ENCODE data around the gene KCNQ1. TPM values are rescaled to one million over a fixed set of nuclear protein-coding genes. Genes with fewer than 3 reads are reported as not detected.

Gene KCNQ1
- total RNA-seq, 1 donor from 2014 or later = 2.7 TPM

GRCh38 chr11:2397005-2397404 lies 47.8 kb upstream of the KCNQ1 start:
- Histone ChIP-seq H3K4me1 (peaks cover 39% of the 10 kb centered on the region), H3K27ac (no peak overlapping the region), H3K9me3 (no peaks in the 10 kb centered on the region), H3K36me3 (peaks cover 0 to 53% of the 10 kb centered on the region in 2 donors), H3K27me3 (no peaks in the 10 kb centered on the region), H3K4me3 (no peak overlapping the region)
- no peak for TF ChIP-seq POLR2AphosphoS5 (IDR thresholded peaks at IDR 0.05; ENCODE audit: insufficient read depth in 1 of 2, low read depth in 1 of 2)
- TF ChIP-seq CTCF (IDR thresholded peaks at IDR 0.05) = no peak
- TF ChIP-seq POLR2A (IDR thresholded peaks at IDR 0.05) = no peak
- DNase-seq (ENCODE audit: extremely low spot score in 2 of 2) = no peak
- intact Hi-C loops (cut with DNase I) = loop anchor here (5.0 kb wide), 1 partner anchor 90 kb away; no protein-coding TSS in a partner anchor

- Histone ChIP-seq H3K4me1 (peaks cover 37% of the 10 kb centered on the region), H3K27me3 (no peaks in the 10 kb centered on the region), H3K4me3 (no peak overlapping the region), H3K36me3 (peaks cover 0 to 57% of the 10 kb centered on the region in 2 donors), H3K27ac (peak overlapping the region; percentile 96), H3K9me3 (no peaks in the 10 kb centered on the region)
- intact Hi-C loops (cut with DNase I) = loop anchor here (5.0 kb wide), 1 partner anchor 92 kb away; no protein-coding TSS in a partner anchor
- no peak for TF ChIP-seq POLR2A (IDR thresholded peaks at IDR 0.05)
- TF ChIP-seq POLR2AphosphoS5 (IDR thresholded peaks at IDR 0.05; ENCODE audit: insufficient read depth in 1 of 2, low read depth in 1 of 2) = no peak
- no peak for TF ChIP-seq CTCF (IDR thresholded peaks at IDR 0.05)
- no peak for DNase-seq (ENCODE audit: extremely low spot score in 2 of 2)
These were observed 46.0 kb upstream of the KCNQ1 start for GRCh38 chr11:2398664-2399355.

- H3K4me3 ChIP-seq = peak overlapping the region; percentile 82 to 87
- no peak for DNase-seq (ENCODE audit: extremely low spot score in 2 of 2)
- TF ChIP-seq POLR2AphosphoS5 (IDR thresholded peaks at IDR 0.05; ENCODE audit: insufficient read depth in 1 of 2, low read depth in 1 of 2) (no peak), CTCF (IDR thresholded peaks at IDR 0.05) (no peak), POLR2A (IDR thresholded peaks at IDR 0.05) (no peak)
- peaks cover 37% of the 10 kb centered on the region for H3K4me1 ChIP-seq
- peaks cover 0 to 53% of the 10 kb centered on the region in 2 donors for H3K36me3 ChIP-seq
- peak overlapping the region; percentile 96 for H3K27ac ChIP-seq
- no peaks in the 10 kb centered on the region for H3K27me3 ChIP-seq
- H3K9me3 ChIP-seq = no peaks in the 10 kb centered on the region
- intact Hi-C loops (cut with DNase I) = loop anchor here (5.0 kb wide), 1 partner anchor 92 kb away; no protein-coding TSS in a partner anchor
These were observed 45.2 kb upstream of the KCNQ1 start for GRCh38 chr11:2399488-2400068.

GRCh38 chr11:2400069-2400761 lies 44.6 kb upstream of the KCNQ1 start, which contains the start of gene TSSC4:
Gene TSSC4, plus strand, starts transcription at chr11:2400750. Its CDS starts 1,884 bp downstream, at chr11:2402634.
- H3K27ac ChIP-seq = peak within 1 kb of the TSS; percentile 96
- peaks cover 37% of the 10 kb centered on the region for H3K4me1 ChIP-seq
- peak within 1 kb of the TSS; percentile 87 to 97 for H3K4me3 ChIP-seq
- intact Hi-C loops (cut with DNase I) = no loop called here
- peaks cover 0 to 48% of the 10 kb centered on the region in 2 donors for H3K36me3 ChIP-seq
- H3K9me3 ChIP-seq = no peaks in the 10 kb centered on the region
- DNase-seq (ENCODE audit: extremely low spot score in 2 of 2) = peak; percentile 100
- peak; percentile 95 to 97 (median 96) for TF ChIP-seq CTCF (IDR thresholded peaks at IDR 0.05)
- peak; percentile 98 to 100 for TF ChIP-seq POLR2AphosphoS5 (IDR thresholded peaks at IDR 0.05; ENCODE audit: insufficient read depth in 1 of 2, low read depth in 1 of 2)
- TF ChIP-seq POLR2A (IDR thresholded peaks at IDR 0.05) = peak in 1 of 2 donors; percentile 65
- no peaks in the 10 kb centered on the region for H3K27me3 ChIP-seq
